AG04450 (cell line): ENCODE data around the gene RIN2. TPM values are rescaled to one million over a fixed set of nuclear protein-coding genes. Genes with fewer than 3 reads are reported as not detected.

ENCODE experiments used
- CTCF ChIA-PET: fragments of 300-600, 350-600 bp; formaldehyde crosslinking; extraction: SDS; loops from one replicate; lab custom pipeline; 2022; ENCODE audit warnings: antibody characterized with exemption, inconsistent platforms; lab: Charles Lee
- POLR2A ChIA-PET: fragments of 350-600 bp; formaldehyde crosslinking; extraction: SDS; loops from one replicate; lab custom pipeline; 2021; ENCODE audit warnings: antibody characterized with exemption, inconsistent platforms; lab: Yijun Ruan, JAX
- DNase-seq: peaks from one replicate; pipeline ENCODE4 v3.0.0-alpha.2; 2011; ENCODE audit warnings: low read depth, low spot score
- H3K27ac ChIP-seq: one replicate; pipeline ENCODE4 v1.5.1; 2012; ENCODE audit warnings: low read depth, low read length, control low read depth
- H3K27me3 ChIP-seq: one replicate; pipeline ENCODE4 v1.6.0; 2012; ENCODE audit warnings: low read length; ENCODE audit not compliant: control insufficient read depth, insufficient read depth
- H3K4me3 ChIP-seq: 2 replicates; pipeline ENCODE4 v1.5.1; 2011; ENCODE audit warnings: mild to moderate bottlenecking, low read depth, low read length, control low read depth
- H3K9me3 ChIP-seq: 2 replicates; pipeline ENCODE4 v1.5.1; 2012; ENCODE audit warnings: low read length; ENCODE audit not compliant: control insufficient read depth, insufficient read depth
- polyA plus RNA-seq: library from polyadenylated mRNA; depleted of rRNA; stranded (reverse); fragments of >200 nt; gene quantifications from 2 replicates; pipeline ENCODE4 v1.2.3, GENCODE V29; 2011
- TF ChIP-seq, protein P1 (sequence below): IDR thresholded peaks from 2 replicates; pipeline ENCODE4 v1.5.1; 2011; ENCODE audit warnings: low read depth, low read length, control low read depth, inconsistent platforms

The RIN2 gene
- polyA plus RNA-seq, 1 experiment, result 56.0 TPM

DNA sequence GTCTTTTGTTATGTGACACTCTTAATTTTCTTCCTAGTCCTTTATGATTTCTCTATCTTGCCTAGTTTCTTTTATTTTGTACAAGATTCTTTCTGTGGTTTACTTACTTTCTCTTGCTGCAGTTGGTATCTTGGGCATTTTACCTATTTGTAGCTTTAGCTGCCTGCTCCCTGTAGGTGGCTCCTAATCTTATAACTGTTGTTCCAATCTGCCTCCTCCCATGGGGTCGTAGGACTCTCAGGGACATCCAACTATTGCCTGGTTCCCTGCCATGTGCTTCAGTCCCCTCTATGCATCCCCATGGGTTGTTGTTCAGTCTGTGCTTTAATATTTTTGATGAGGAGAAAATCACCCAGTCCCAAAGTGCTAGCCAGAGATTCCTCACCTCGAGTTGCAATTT lies 31.4 kb downstream of the RIN2 start:
- no peak overlapping the region for H3K27ac ChIP-seq
- TF ChIP-seq, protein P1, sequence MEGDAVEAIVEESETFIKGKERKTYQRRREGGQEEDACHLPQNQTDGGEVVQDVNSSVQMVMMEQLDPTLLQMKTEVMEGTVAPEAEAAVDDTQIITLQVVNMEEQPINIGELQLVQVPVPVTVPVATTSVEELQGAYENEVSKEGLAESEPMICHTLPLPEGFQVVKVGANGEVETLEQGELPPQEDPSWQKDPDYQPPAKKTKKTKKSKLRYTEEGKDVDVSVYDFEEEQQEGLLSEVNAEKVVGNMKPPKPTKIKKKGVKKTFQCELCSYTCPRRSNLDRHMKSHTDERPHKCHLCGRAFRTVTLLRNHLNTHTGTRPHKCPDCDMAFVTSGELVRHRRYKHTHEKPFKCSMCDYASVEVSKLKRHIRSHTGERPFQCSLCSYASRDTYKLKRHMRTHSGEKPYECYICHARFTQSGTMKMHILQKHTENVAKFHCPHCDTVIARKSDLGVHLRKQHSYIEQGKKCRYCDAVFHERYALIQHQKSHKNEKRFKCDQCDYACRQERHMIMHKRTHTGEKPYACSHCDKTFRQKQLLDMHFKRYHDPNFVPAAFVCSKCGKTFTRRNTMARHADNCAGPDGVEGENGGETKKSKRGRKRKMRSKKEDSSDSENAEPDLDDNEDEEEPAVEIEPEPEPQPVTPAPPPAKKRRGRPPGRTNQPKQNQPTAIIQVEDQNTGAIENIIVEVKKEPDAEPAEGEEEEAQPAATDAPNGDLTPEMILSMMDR, result no peak
- ChIA-PET CTCF (interaction anchor here (1.0 kb wide), 2 partner anchors 23 to 206 kb away, joined by 3 to 4 read pairs; no protein-coding TSS in a partner anchor), POLR2A (no interaction called here)
- DNase-seq, result no peak
- no peak overlapping the region for H3K4me3 ChIP-seq
- H3K9me3 ChIP-seq, result no peaks in the 10 kb centered on the region
- no peaks in the 10 kb centered on the region for H3K27me3 ChIP-seq

DNA sequence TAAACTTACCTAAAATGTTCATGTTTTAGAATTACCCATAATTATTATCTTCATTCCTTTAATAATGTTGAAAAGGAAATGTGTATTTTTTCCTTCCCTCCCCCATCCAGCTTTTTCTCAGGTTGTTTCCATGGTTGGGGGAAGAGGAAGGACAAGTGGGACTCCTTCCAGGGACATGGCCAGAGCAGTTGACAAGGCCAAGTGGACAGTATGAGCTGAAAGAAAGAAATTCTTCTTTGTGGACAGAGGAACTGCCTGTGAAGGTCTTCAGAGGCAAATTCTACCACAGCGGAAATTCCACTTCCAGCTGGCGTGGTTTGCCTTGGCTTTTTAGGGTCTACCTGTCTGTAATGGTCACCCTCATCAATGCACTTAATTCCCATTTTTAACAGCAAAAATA lies 33.8 kb downstream of the RIN2 start:
- CTCF ChIA-PET, result interaction anchor here (1.5 kb wide), 1 partner anchor 99 kb away, joined by 3 read pairs; no protein-coding TSS in a partner anchor
- H3K4me3 ChIP-seq, result no peak overlapping the region
- POLR2A ChIA-PET, result no interaction called here

DNA sequence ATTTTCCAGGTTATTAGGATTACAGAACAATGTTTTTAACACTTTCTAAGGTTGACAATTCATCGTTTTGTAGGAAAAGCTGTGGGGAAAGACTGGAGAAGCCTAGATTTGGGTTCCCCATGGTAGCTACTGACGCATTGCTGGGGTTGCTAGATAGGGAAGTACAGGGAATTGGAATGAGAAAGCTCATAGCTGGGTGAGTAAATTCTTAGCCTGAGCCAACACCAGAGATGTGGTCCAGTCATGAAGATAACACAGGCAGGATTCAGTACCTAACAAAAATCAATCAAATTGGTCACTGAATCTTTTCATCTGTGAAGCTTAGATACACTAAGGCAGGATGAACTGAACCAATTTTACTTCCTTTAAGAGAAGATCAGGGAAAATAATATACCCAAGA lies 35.7 kb downstream of the RIN2 start:
- Histone ChIP-seq H3K27ac (no peak overlapping the region), H3K27me3 (no peaks in the 10 kb centered on the region), H3K9me3 (no peaks in the 10 kb centered on the region), H3K4me3 (no peak overlapping the region)
- CTCF ChIA-PET, result no interaction called here
- POLR2A ChIA-PET, result no interaction called here
- no peak for DNase-seq
- TF ChIP-seq, protein P1, result no peak

More for the DNA sequence above, 33.8 kb downstream of the RIN2 start:
- TF ChIP-seq, protein P1, result no peak
- Histone ChIP-seq H3K27me3 (no peaks in the 10 kb centered on the region), H3K27ac (no peak overlapping the region), H3K9me3 (no peaks in the 10 kb centered on the region)
- DNase-seq, result no peak

DNA sequence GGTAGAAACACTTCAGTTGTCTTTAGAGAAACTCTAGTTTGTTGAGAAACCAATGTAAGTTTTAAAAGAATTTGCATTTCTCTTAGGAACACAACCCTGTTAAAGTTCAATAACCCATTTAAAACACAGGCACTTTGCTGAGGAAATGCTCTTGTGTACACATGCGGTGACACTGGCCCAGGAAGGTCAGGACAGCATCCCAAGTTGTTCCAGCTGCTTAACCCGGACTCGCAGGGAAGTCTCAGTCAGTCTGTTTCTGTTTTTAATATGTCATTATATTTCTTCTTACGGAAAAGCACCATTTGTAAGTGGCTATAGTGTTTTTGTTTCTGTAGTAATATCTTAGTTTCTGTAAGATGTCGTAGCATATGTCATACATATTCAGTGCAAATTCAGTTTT lies 36.9 kb downstream of the RIN2 start:
- TF ChIP-seq, protein P1, result no peak
- no peak for DNase-seq
- H3K27ac ChIP-seq, result no peak overlapping the region
- H3K27me3 ChIP-seq, result no peaks in the 10 kb centered on the region
- CTCF ChIA-PET, result no interaction called here
- POLR2A ChIA-PET, result interaction anchor here (0.6 kb wide), 1 partner anchor 199 kb away, joined by 3 read pairs; no protein-coding TSS in a partner anchor
- H3K4me3 ChIP-seq, result no peak overlapping the region
- no peaks in the 10 kb centered on the region for H3K9me3 ChIP-seq

DNA sequence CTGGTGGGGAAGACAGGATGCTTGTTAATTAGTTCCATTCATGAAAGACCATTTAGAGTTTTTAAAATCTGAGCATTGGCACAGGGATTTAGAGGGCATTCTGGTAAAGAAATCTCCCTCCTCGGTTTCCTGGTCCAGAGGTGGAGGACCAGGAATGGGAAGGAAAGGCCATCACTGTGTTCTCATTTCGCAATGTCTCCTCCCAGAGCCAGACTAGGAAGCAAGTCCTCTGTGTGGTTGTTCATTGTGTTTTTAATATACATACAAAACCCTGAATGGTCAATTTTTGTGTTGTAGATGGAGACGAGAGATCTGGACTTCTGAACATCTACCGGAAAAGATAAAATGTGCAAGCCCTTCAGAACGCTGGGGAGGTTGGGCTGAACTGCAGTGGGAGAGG lies 41.3 kb downstream of the RIN2 start:
- no peak for DNase-seq
- POLR2A ChIA-PET, result no interaction called here
- Histone ChIP-seq H3K9me3 (no peaks in the 10 kb centered on the region; the same call in 1 of the 2 replicates), H3K4me3 (no peak overlapping the region), H3K27ac (no peak overlapping the region), H3K27me3 (no peaks in the 10 kb centered on the region)
- CTCF ChIA-PET, result no interaction called here
- TF ChIP-seq, protein P1, result no peak
